ENCODE measurements around the gene PHACTR4. TPM values are rescaled to one million over a fixed set of nuclear protein-coding genes. Genes with fewer than 3 reads are reported as not detected.

The PHACTR4 gene
- total and polyA plus RNA-seq, 2 of the 13 experiments (the other 11 are each of a cell fraction or from before 2014, with no cell fraction given): 13.9 to 17.1 TPM

DNA sequence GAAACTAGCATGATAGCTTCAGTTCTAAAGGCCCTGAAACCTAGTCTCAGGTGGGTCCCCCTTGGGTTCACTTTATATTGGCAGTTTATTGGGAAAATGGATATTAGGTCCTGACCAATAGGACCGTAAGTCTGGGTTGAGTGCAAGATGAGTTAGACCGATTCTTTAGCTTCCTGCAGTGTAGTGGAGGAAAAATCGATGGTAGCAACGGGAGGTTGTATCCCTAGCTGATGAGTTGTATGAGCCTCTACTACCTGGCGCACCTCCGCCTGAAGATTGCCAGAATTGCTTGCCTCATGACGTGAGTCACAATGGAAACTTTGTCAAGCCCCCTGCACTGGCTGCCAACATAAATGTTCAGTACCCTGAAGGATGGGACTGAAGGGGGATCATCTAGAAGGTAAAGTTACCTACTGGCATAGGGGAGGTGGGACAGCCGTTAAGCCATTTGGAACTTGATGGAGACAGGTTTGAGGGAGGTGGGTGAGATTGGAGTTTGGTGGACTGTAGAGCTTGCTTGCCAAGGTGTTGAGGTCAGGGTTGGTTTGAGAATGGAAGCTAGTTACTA lies 140.2 kb downstream of the PHACTR4 start (continued):
- TF ChIP-seq, protein P1, sequence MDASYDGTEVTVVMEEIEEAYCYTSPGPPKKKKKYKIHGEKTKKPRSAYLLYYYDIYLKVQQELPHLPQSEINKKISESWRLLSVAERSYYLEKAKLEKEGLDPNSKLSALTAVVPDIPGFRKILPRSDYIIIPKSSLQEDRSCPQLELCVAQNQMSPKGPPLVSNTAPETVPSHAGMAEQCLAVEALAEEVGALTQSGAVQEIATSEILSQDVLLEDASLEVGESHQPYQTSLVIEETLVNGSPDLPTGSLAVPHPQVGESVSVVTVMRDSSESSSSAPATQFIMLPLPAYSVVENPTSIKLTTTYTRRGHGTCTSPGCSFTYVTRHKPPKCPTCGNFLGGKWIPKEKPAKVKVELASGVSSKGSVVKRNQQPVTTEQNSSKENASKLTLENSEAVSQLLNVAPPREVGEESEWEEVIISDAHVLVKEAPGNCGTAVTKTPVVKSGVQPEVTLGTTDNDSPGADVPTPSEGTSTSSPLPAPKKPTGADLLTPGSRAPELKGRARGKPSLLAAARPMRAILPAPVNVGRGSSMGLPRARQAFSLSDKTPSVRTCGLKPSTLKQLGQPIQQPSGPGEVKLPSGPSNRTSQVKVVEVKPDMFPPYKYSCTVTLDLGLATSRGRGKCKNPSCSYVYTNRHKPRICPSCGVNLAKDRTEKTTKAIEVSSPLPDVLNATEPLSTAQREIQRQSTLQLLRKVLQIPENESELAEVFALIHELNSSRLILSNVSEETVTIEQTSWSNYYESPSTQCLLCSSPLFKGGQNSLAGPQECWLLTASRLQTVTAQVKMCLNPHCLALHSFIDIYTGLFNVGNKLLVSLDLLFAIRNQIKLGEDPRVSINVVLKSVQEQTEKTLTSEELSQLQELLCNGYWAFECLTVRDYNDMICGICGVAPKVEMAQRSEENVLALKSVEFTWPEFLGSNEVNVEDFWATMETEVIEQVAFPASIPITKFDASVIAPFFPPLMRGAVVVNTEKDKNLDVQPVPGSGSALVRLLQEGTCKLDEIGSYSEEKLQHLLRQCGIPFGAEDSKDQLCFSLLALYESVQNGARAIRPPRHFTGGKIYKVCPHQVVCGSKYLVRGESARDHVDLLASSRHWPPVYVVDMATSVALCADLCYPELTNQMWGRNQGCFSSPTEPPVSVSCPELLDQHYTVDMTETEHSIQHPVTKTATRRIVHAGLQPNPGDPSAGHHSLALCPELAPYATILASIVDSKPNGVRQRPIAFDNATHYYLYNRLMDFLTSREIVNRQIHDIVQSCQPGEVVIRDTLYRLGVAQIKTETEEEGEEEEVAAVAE (CRISPR knock-in tag; IDR thresholded peaks at IDR 0.05; ENCODE audit: borderline replicate concordance): 0 out of 2 replicates have a peak, but pooled peaks have one; percentile 15
- TF ChIP-seq PITX1 (CRISPR knock-in tag; IDR thresholded peaks at IDR 0.05): 0 out of 2 replicates have a peak, but pooled peaks have one; percentile 21
- TF ChIP-seq ZEB1 (IDR thresholded peaks at IDR 0.05; ENCODE audit: insufficient replicate concordance, low read depth): peak; percentile 48
- peak; percentile 45; the same call in 1 of the 2 replicates for TF ChIP-seq MYNN (CRISPR knock-in tag; IDR thresholded peaks at IDR 0.05; ENCODE audit: low read depth)
- TF ChIP-seq RXRA (CRISPR knock-in tag; IDR thresholded peaks at IDR 0.05): 0 out of 2 replicates have a peak, but pooled peaks have one; percentile 19
- peak; percentile 67 for TF ChIP-seq ZC3H13 (CRISPR knock-in tag; IDR thresholded peaks at IDR 0.05)
- TF ChIP-seq POLR2A (IDR thresholded peaks at IDR 0.05; ENCODE audit: insufficient read depth in 1 of 2, low read depth in 2 of 2, low read length in 2 of 2): peak; percentile 54 to 86; a peak in 1 of 4 replicates
- TF ChIP-seq TEAD3 (CRISPR knock-in tag; optimal IDR thresholded peaks at IDR 0.05; ENCODE audit: borderline replicate concordance): peak; percentile 13
- TF ChIP-seq NR2F1 (CRISPR knock-in tag; IDR thresholded peaks at IDR 0.05): 0 out of 4 replicates have a peak, but pooled peaks of 1 of the 2 experiments have one; percentile 10
- TF ChIP-seq FIP1L1 (IDR thresholded peaks at IDR 0.05; ENCODE audit: borderline replicate concordance, insufficient read depth, low read depth, low read length): peak; percentile 68; the same call in 1 of the 2 replicates
- TF ChIP-seq ZNF761 (CRISPR knock-in tag; conservative IDR thresholded peaks at IDR 0.05): 0 out of 2 replicates have a peak, but pooled peaks have one; percentile 17
- peak; percentile 43; the same call in 1 of the 2 replicates for TF ChIP-seq NR1H2 (CRISPR knock-in tag; IDR thresholded peaks at IDR 0.05; ENCODE audit: borderline replicate concordance, low read depth)
- TF ChIP-seq ZNF782 (CRISPR knock-in tag; IDR thresholded peaks at IDR 0.05; ENCODE audit: borderline replicate concordance): peak; percentile 65; the same call in 1 of the 2 replicates
- 0 out of 2 replicates have a peak, but pooled peaks have one; percentile 38 for TF ChIP-seq ZNF557 (CRISPR knock-in tag; IDR thresholded peaks at IDR 0.05)
- TF ChIP-seq IKZF4 (CRISPR knock-in tag; IDR thresholded peaks at IDR 0.05; ENCODE audit: borderline replicate concordance, low read depth, not compliant biosample characterization): no peak
- TF ChIP-seq, protein P2, sequence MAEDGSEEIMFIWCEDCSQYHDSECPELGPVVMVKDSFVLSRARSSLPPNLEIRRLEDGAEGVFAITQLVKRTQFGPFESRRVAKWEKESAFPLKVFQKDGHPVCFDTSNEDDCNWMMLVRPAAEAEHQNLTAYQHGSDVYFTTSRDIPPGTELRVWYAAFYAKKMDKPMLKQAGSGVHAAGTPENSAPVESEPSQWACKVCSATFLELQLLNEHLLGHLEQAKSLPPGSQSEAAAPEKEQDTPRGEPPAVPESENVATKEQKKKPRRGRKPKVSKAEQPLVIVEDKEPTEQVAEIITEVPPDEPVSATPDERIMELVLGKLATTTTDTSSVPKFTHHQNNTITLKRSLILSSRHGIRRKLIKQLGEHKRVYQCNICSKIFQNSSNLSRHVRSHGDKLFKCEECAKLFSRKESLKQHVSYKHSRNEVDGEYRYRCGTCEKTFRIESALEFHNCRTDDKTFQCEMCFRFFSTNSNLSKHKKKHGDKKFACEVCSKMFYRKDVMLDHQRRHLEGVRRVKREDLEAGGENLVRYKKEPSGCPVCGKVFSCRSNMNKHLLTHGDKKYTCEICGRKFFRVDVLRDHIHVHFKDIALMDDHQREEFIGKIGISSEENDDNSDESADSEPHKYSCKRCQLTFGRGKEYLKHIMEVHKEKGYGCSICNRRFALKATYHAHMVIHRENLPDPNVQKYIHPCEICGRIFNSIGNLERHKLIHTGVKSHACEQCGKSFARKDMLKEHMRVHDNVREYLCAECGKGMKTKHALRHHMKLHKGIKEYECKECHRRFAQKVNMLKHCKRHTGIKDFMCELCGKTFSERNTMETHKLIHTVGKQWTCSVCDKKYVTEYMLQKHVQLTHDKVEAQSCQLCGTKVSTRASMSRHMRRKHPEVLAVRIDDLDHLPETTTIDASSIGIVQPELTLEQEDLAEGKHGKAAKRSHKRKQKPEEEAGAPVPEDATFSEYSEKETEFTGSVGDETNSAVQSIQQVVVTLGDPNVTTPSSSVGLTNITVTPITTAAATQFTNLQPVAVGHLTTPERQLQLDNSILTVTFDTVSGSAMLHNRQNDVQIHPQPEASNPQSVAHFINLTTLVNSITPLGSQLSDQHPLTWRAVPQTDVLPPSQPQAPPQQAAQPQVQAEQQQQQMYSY (CRISPR knock-in tag; IDR thresholded peaks at IDR 0.05): 0 out of 2 replicates have a peak, but pooled peaks have one; percentile 30
- TF ChIP-seq NCOA5 (CRISPR knock-in tag; IDR thresholded peaks at IDR 0.05): 0 out of 2 replicates have a peak, but pooled peaks have one; percentile 34
- TF ChIP-seq ZNF766 (CRISPR knock-in tag; IDR thresholded peaks at IDR 0.05; ENCODE audit: borderline replicate concordance): 0 out of 2 replicates have a peak, but pooled peaks have one; percentile 12
- TF ChIP-seq JUND (CRISPR knock-in tag; IDR thresholded peaks at IDR 0.05): 0 out of 2 replicates have a peak, but pooled peaks have one; percentile 20
- TF ChIP-seq, protein P3, sequence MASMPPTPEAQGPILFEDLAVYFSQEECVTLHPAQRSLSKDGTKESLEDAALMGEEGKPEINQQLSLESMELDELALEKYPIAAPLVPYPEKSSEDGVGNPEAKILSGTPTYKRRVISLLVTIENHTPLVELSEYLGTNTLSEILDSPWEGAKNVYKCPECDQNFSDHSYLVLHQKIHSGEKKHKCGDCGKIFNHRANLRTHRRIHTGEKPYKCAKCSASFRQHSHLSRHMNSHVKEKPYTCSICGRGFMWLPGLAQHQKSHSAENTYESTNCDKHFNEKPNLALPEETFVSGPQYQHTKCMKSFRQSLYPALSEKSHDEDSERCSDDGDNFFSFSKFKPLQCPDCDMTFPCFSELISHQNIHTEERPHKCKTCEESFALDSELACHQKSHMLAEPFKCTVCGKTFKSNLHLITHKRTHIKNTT (CRISPR knock-in tag; IDR thresholded peaks at IDR 0.05): 0 out of 2 replicates have a peak, but pooled peaks have one; percentile 16
